SK-N-SH (cell line): ENCODE data around the gene MYPOP. TPM values are rescaled to one million over a fixed set of nuclear protein-coding genes. Genes with fewer than 3 reads are reported as not detected.

Experiments
- CTCF ChIA-PET: fragments of 300-600, 350-600 bp; formaldehyde crosslinking; extraction: SDS; loops from one replicate; lab custom pipeline; 2021; lab: Yijun Ruan, JAX
- POLR2A ChIA-PET: fragments of 350-600 bp; sonication (Branson Sonifier 250); formaldehyde crosslinking; extraction: SDS; loops from one replicate; lab custom pipeline; 2020; ENCODE audit warnings: antibody characterized with exemption, inconsistent platforms; lab: Yijun Ruan, JAX
- DNase-seq: peaks from one replicate; pipeline ENCODE4 v3.0.0; 2012
- H2AFZ ChIP-seq: fragments of 200-600 bp; sonication (generic); 2 replicates; pipeline ENCODE4 v1.8.1; 2016; ENCODE audit warnings: antibody characterized with exemption, mild to moderate bottlenecking, low read depth
- H3F3A ChIP-seq: fragments of 200-600 bp; sonication (generic); replicated peaks from 2 replicates; pipeline ENCODE3; 2016; ENCODE audit warnings: antibody characterized with exemption, mild to moderate bottlenecking; ENCODE audit not compliant: insufficient read depth
- H3K27ac ChIP-seq, 2 experiments: fragments of 200-500 bp in 1 of 2; fragments of 200-600 bp in 1 of 2; sonication (Bioruptor generic) in 1 of 2; sonication (generic), shearing (Covaris generic) in 1 of 2; 2 replicates each; pipeline versions ENCODE4 v1.5.1 to v1.6.1; 2014 to 2016; ENCODE audit warnings: low read depth in 2 of 2, inconsistent platforms in 1 of 2, low read length in 1 of 2, mild to moderate bottlenecking in 1 of 2, mixed read lengths in 1 of 2
- H3K27me3 ChIP-seq: fragments of 200-600 bp; sonication (generic), shearing (Covaris generic); 2 replicates; pipeline ENCODE4 v1.6.1; 2016; ENCODE audit warnings: mixed run types; ENCODE audit not compliant: insufficient read depth
- H3K36me3 ChIP-seq, 2 experiments: fragments of 200-500 bp in 1 of 2; fragments of 200-600 bp in 1 of 2; sonication (Bioruptor generic) in 1 of 2; sonication (generic) in 1 of 2; replicated peaks in 1 of 2; 2 replicates each; pipeline versions ENCODE3 to v1.5.1; 2014 to 2016; ENCODE audit warnings: low read length in 1 of 2, mild to moderate bottlenecking in 1 of 2; ENCODE audit not compliant: insufficient read depth in 2 of 2, control insufficient read depth in 1 of 2
- H3K4me1 ChIP-seq, 2 experiments: fragments of 200-500 bp in 1 of 2; fragments of 200-600 bp in 1 of 2; sonication (Bioruptor generic) in 1 of 2; sonication (generic), shearing (Covaris generic) in 1 of 2; 2 replicates each; pipeline versions ENCODE4 v1.5.1 to v1.6.1; 2014 to 2016; ENCODE audit warnings: low read depth in 1 of 2, low read length in 1 of 2, mixed run types in 1 of 2; ENCODE audit not compliant: insufficient read depth in 2 of 2, control insufficient read depth in 1 of 2
- H3K4me2 ChIP-seq: fragments of 200-600 bp; sonication (generic), shearing (Covaris generic); 2 replicates; pipeline ENCODE4 v1.6.1; 2017; ENCODE audit warnings: mixed run types
- H3K4me3 ChIP-seq, 2 experiments: fragments of 200-500 bp in 1 of 2; fragments of 200-600 bp in 1 of 2; sonication (Bioruptor generic) in 1 of 2; sonication (generic), shearing (Covaris generic) in 1 of 2; 2 replicates each; pipeline versions ENCODE4 v1.5.1 to v1.8.1; 2014 to 2016; ENCODE audit warnings: low read depth in 2 of 2, inconsistent platforms in 1 of 2, low read length in 1 of 2, mild to moderate bottlenecking in 1 of 2, mixed read lengths in 1 of 2, moderate library complexity in 1 of 2
- H3K79me2 ChIP-seq: fragments of 200-600 bp; sonication (generic); 2 replicates; pipeline ENCODE4 v1.8.1; 2017; ENCODE audit warnings: mild to moderate bottlenecking; ENCODE audit not compliant: insufficient read depth
- H3K9ac ChIP-seq: fragments of 200-600 bp; sonication (generic); 2 replicates; pipeline ENCODE4 v1.6.1; 2017; ENCODE audit warnings: mixed run types
- H3K9me2 ChIP-seq: fragments of 200-600 bp; sonication (generic); 2 replicates; pipeline ENCODE4 v1.6.1; 2017; ENCODE audit warnings: mixed run types
- H3K9me3 ChIP-seq: fragments of 200-600 bp; sonication (generic); 2 replicates; pipeline ENCODE4 v1.6.1; 2017; ENCODE audit warnings: mixed run types, mild to moderate bottlenecking, moderate library complexity
- H4K20me1 ChIP-seq: fragments of 200-600 bp; sonication (generic); 2 replicates; pipeline ENCODE4 v1.6.1; 2017; ENCODE audit warnings: mild to moderate bottlenecking, mixed run types; ENCODE audit not compliant: insufficient read depth
- ELF1 ChIP-seq: IDR thresholded peaks from 2 replicates; pipeline ENCODE4 v1.4.0; 2012
- EP300 ChIP-seq, 2 experiments: IDR thresholded peaks; 2 replicates each; pipeline versions ENCODE4 v1.4.0 to v1.6.1; 2012; ENCODE audit warnings: borderline replicate concordance in 1 of 2, low read depth in 1 of 2, low read length in 1 of 2
- FOSL2 ChIP-seq: IDR thresholded peaks from 2 replicates; pipeline ENCODE4 v1.4.0; 2012; ENCODE audit warnings: low read depth, mild to moderate bottlenecking, moderate library complexity, borderline replicate concordance
- FOXM1 ChIP-seq: IDR thresholded peaks from 2 replicates; pipeline ENCODE4 v1.4.0; 2012; ENCODE audit warnings: low read depth, mild to moderate bottlenecking
- GABPA ChIP-seq: IDR thresholded peaks from 2 replicates; pipeline ENCODE4 v1.4.0; 2012; ENCODE audit warnings: low read depth, mild to moderate bottlenecking
- MXI1 ChIP-seq: IDR thresholded peaks from 2 replicates; pipeline ENCODE4 v1.6.1; 2012; ENCODE audit warnings: mild to moderate bottlenecking, low read depth, low read length, improper control_type of control experiment
- NFIC ChIP-seq: IDR thresholded peaks from 2 replicates; pipeline ENCODE4 v1.4.0; 2012; ENCODE audit warnings: borderline replicate concordance
- RAD21 ChIP-seq: IDR thresholded peaks from 2 replicates; pipeline ENCODE4 v1.6.1; 2012; ENCODE audit warnings: mild to moderate bottlenecking, low read length
- RFX5 ChIP-seq: IDR thresholded peaks from 2 replicates; pipeline ENCODE4 v1.6.1; 2012; ENCODE audit warnings: mild to moderate bottlenecking, improper control_type of control experiment, low read length
- RXRA ChIP-seq: IDR thresholded peaks from 2 replicates; pipeline ENCODE4 v1.4.0; 2012; ENCODE audit warnings: low read depth, mild to moderate bottlenecking, borderline replicate concordance
- SIN3A ChIP-seq: IDR thresholded peaks from 2 replicates; pipeline ENCODE4 v1.6.1; 2012; ENCODE audit warnings: low read depth, mild to moderate bottlenecking, low read length, moderate library complexity, borderline replicate concordance
- TAF1 ChIP-seq: IDR thresholded peaks from 2 replicates; pipeline ENCODE4 v1.6.1; 2012; ENCODE audit warnings: low read depth, mild to moderate bottlenecking, low read length, moderate library complexity, borderline replicate concordance
- TEAD4 ChIP-seq: IDR thresholded peaks from 2 replicates; pipeline ENCODE4 v1.4.0; 2012; ENCODE audit warnings: mild to moderate bottlenecking, borderline replicate concordance; ENCODE audit not compliant: insufficient read depth
- YY1 ChIP-seq: IDR thresholded peaks from 2 replicates; pipeline ENCODE4 v1.4.0; 2012; ENCODE audit warnings: low read depth, mild to moderate bottlenecking
- WGBS: methylation state at CpG from one replicate; pipeline ENCODE4 v1.1.6; 2017; ENCODE audit warnings: low lambda C conversion rate; 5-methylcytosine and 5-hydroxymethylcytosine counted together
- polyA plus RNA-seq, 3 experiments: library from polyadenylated mRNA; depleted of rRNA; stranded (reverse); fragments of >200 nt; gene quantifications; 2 replicates each; pipeline ENCODE4 v1.2.3, GENCODE V29; 2012
- TF ChIP-seq, protein P1 (sequence below): IDR thresholded peaks from 2 replicates; pipeline ENCODE4; 2012
- TF ChIP-seq, protein P2 (sequence below): IDR thresholded peaks from 2 replicates; pipeline ENCODE4 v1.4.0; 2012; ENCODE audit warnings: low read depth, borderline replicate concordance
- TF ChIP-seq, protein P3 (sequence below): IDR thresholded peaks from 2 replicates; pipeline ENCODE4 v1.4.0; 2012; ENCODE audit warnings: low read depth, borderline replicate concordance
- TF ChIP-seq, protein P4 (sequence below): IDR thresholded peaks from 2 replicates; pipeline ENCODE4 v1.4.0; 2012; ENCODE audit warnings: low read depth

Gene MYPOP
- polyA plus RNA-seq, 1 of the 3 experiments (the other 2 are of a cell fraction), result 5.1 TPM

DNA sequence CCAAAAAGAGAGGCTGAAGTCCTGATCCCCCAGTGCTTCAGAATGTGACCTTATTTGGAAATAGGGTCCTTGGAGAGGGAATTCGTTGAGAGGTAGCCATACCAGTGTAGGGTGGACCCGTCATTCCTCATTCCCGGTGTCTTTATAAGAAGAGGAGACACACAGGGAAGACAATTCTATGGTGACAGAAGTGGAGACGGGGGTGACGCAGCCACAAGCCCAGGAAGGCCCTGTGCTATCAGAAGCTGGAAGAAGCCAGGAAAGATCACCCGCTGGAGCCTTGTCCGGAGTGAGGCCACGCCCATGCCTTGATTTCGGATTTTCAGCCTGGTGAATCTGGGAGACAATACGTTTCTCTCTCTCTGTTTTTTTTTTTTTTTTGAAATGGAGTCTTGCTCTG is 2.6 kb upstream of the MYPOP start:
- CTCF ChIA-PET, result interaction anchor here (0.7 kb wide), 1 partner anchor 107 kb away, joined by 3 read pairs; no protein-coding TSS in a partner anchor
- peaks cover 5% of the 10 kb centered on the region; the same call in 1 of the 2 replicates for H3K79me2 ChIP-seq
- TF ChIP-seq TEAD4, result no peak
- no peak for TF ChIP-seq ELF1
- TF ChIP-seq, protein P1, sequence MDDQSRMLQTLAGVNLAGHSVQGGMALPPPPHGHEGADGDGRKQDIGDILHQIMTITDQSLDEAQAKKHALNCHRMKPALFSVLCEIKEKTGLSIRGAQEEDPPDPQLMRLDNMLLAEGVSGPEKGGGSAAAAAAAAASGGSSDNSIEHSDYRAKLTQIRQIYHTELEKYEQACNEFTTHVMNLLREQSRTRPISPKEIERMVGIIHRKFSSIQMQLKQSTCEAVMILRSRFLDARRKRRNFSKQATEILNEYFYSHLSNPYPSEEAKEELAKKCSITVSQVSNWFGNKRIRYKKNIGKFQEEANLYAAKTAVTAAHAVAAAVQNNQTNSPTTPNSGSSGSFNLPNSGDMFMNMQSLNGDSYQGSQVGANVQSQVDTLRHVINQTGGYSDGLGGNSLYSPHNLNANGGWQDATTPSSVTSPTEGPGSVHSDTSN, result no peak
- no peak for TF ChIP-seq FOXM1
- TF ChIP-seq, protein P2, sequence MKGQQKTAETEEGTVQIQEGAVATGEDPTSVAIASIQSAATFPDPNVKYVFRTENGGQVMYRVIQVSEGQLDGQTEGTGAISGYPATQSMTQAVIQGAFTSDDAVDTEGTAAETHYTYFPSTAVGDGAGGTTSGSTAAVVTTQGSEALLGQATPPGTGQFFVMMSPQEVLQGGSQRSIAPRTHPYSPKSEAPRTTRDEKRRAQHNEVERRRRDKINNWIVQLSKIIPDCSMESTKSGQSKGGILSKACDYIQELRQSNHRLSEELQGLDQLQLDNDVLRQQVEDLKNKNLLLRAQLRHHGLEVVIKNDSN, result no peak
- TF ChIP-seq RFX5, result no peak
- no peak for TF ChIP-seq NFIC
- TF ChIP-seq YY1, result no peak
- TF ChIP-seq TAF1, result no peak
- TF ChIP-seq, protein P3, sequence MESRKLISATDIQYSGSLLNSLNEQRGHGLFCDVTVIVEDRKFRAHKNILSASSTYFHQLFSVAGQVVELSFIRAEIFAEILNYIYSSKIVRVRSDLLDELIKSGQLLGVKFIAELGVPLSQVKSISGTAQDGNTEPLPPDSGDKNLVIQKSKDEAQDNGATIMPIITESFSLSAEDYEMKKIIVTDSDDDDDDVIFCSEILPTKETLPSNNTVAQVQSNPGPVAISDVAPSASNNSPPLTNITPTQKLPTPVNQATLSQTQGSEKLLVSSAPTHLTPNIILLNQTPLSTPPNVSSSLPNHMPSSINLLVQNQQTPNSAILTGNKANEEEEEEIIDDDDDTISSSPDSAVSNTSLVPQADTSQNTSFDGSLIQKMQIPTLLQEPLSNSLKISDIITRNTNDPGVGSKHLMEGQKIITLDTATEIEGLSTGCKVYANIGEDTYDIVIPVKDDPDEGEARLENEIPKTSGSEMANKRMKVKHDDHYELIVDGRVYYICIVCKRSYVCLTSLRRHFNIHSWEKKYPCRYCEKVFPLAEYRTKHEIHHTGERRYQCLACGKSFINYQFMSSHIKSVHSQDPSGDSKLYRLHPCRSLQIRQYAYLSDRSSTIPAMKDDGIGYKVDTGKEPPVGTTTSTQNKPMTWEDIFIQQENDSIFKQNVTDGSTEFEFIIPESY, result no peak
- TF ChIP-seq RXRA, result no peak
- TF ChIP-seq SIN3A, result no peak
- no peak for TF ChIP-seq GABPA
- TF ChIP-seq MXI1, result no peak
- no peak for TF ChIP-seq EP300 (IDR thresholded peaks at IDR 0.05; ENCODE audit: borderline replicate concordance in 1 of 2, low read depth in 1 of 2, low read length in 1 of 2)
- TF ChIP-seq, protein P4, sequence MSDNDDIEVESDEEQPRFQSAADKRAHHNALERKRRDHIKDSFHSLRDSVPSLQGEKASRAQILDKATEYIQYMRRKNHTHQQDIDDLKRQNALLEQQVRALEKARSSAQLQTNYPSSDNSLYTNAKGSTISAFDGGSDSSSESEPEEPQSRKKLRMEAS, result no peak
- TF ChIP-seq FOSL2, result no peak
- no peak for TF ChIP-seq RAD21
- TF ChIP-seq, all 33 proteins: peak for 0
- peaks cover 13% of the 10 kb centered on the region for H3F3A ChIP-seq
- peaks cover 0 to 8% of the 10 kb centered on the region in 2 experiments; a peak in 1 of 4 replicates for H3K4me1 ChIP-seq
- H3K4me2 ChIP-seq, result no peak overlapping the region
- H3K9me2 ChIP-seq, result no peaks in the 10 kb centered on the region
- no peaks in the 10 kb centered on the region for H3K27me3 ChIP-seq
- H3K36me3 ChIP-seq, result peaks cover 0 to 5% of the 10 kb centered on the region in 2 experiments
- no peaks in the 10 kb centered on the region for H4K20me1 ChIP-seq
- no peak for DNase-seq
- POLR2A ChIA-PET, result no interaction called here
- no peak overlapping the region for H3K27ac ChIP-seq
- H3K4me3 ChIP-seq, result no peak overlapping the region
- no peak overlapping the region for H2AFZ ChIP-seq
- WGBS, result 85% methylated on average over 10 of the region's 10 CpGs
- no peak overlapping the region for H3K9ac ChIP-seq
- no peaks in the 10 kb centered on the region for H3K9me3 ChIP-seq
